Stimulated activated CD8-positive, alpha-beta memory T cell treated with anti-CD3 and anti-CD28 coated beads, Interleukin-15, amount 100 ng/mL, for 4 hours (primary cell): ENCODE measurements around the gene ELK3.
"Not testable (repeated sequence)": the region's sequence is repeated elsewhere in the genome, so short reads cannot be mapped to it uniquely, and the experiment has no call there.

ENCODE experiments used
- DNase-seq, 2 donors: peaks; one replicate each; pipeline ENCODE4 v3.0.0-alpha.2; 2020; ENCODE audit warnings: low read depth in 2 of 2

ELK3 gene

GRCh38 chr12:96303653-96304052 lies 109.5 kb downstream of the ELK3 start:
- DNase-seq: no peak

DNA sequence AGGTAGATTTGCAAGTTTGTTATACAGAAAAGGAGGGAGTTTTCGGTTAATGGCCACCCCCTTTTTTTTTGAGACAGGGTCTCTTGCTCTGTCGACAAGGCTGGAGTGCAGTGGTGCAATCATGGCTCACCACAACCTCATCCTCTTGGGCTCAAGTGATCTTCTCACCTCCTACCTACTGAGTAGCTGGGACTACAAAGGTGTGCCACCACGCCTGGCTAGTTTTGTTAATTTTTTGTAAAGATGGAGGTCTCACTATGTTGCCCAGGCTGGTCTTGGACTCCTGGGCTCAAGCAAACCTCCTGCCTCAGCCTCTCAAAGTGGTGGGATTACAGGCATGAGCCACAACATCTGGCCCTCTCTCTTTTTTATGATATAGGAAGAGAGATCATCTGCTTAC lies 111.5 kb downstream of the ELK3 start:
- DNase-seq: no peak

GRCh38 chr12:96308881-96309280 lies 114.7 kb downstream of the ELK3 start:
- no peak for DNase-seq

DNA sequence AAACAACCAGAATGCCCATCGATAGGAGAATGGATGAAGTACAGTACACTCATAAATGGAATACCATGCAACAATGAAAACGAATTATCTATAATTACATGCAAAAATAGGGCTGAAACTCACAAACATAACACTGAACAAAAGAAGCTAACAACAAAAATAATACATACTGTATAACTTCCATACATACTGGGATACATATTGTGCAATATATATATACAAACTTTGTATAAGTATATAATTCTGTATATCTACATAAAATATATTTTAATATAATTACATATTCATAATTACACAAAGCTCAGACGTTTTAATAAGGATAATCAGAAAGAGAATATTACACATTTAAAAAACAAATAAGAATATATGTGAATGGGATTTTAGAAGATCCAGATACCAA lies 115.9 kb downstream of the ELK3 start:
- no peak for DNase-seq

DNA sequence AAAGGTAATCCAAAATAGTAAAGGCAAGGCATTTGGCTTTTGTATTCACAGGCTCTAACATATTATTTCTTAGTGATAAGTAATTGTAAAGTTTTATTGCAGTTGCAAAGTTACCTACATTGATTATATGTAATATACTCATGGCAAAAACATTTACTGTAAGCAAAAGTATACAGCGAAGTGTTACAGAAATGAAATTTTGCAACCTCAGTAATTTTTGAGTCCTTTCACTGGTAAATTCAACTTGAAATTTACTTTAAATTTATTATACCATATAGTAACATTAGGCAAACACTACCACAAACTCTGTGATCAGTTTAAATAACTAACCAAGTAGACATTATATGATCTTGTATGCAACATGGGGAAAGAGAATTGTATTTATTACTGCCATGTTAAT lies 117.0 kb downstream of the ELK3 start:
- DNase-seq: no peak

DNA sequence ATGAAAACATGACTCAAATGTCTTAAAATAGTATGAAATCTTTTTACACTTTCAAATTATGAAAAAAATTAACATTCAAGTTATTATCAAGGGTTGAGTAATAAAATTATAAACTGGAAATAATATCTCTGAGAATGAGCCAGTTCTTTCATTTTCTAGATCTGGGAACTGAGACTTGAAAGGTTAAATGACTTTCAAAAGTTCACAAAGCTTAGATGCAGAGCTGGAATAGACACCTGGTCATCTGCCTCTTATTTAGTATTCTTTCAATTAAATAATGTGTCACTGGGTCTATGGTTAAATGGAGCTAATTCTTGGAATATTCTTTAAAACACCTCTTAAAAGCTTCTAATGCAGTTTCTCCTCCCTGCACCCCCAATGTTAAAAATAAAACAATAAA lies 119.4 kb downstream of the ELK3 start:
- no peak for DNase-seq

DNA sequence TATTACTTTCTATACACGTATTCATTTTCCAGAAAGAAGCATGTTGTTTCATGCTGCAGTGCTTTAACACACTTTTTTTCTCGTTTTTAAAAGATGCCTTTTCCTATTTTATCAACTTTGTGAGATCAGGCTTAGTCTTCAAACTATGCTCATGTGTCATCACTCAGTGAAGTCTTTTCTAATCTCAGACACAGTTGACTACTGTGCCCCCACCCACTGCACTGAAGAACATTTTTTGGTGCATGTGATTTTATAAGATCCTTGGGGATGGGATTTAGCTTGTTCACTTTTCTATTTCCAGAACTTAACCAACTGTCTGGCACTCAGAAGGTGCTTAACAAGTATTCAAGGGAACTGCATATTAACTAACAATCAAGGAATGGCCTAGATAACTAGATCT lies 120.5 kb downstream of the ELK3 start:
- no peak for DNase-seq

DNA sequence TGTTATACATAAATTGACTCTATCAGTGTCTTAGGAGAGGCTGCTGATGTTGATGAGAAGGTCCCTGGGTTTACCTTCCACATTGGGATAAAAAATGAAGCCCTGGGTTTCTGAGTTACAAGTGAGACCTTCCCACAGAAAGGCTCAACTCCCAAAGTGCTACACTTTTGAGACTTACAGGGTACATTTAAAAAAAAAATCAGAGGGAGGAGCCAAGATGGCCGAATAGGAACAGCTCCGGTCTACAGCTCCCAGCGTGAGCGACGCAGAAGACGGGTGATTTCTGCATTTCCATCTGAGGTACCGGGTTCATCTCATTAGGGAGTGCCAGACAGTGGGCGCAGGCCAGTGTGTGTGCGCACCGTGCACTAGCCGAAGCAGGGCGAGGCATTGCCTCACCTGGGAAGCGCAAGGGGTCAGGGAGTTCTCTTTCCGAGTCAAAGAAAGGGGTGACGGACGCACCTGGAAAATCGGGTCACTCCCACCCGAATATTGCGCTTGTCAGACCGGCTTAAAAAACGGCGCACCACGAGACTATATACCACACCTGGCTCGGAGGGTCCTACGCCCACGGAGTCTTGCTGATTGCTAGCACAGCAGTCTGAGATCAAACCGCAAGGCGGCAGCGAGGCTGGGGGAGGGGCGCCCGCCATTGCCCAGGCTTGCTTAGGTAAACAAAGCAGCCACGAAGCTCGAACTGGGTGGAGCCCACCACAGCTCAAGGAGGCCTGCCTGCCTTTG lies 121.7 kb downstream of the ELK3 start:
- DNase-seq: not testable (repeated sequence)

DNA sequence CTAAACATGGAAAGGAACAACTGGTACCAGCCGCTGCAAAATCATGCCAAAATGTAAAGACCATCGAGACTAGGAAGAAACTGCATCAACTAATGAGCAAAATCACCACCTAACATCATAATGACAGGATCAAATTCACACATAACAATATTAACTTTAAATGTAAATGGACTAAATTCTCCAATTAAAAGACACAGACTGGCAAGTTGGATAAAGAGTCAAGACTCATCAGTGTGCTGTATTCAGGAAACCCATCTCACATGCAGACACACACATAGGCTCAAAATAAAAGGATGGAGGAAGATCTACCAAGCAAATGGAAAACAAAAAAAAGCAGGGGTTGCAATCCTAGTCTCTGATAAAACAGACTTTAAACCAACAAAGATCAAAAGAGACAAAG lies 123.6 kb downstream of the ELK3 start:
- DNase-seq: not testable (repeated sequence)
